ENCODE data around the gene GPR42.

DNA sequence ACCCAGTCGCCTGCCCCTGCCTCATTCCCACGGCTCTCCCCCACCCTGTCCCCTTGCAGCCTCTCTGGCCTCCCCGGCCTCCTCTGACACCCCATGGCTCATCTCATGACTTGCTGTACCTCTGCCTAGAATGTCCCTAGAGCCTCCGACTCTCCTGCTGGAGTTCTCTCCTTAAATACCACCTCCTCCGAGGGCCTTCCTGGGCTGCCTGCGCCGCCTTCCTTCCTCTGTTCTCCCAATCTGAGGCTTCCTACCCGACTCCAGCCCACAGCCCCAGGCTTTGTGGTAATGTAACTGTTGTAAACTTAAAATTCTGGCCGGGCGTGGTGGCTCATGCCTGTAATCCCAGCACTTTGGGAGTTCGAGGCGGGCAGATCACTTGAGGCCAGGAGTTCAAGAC lies 27.7 kb downstream of the GPR42 start:
- TF ChIP-seq, protein P1, sequence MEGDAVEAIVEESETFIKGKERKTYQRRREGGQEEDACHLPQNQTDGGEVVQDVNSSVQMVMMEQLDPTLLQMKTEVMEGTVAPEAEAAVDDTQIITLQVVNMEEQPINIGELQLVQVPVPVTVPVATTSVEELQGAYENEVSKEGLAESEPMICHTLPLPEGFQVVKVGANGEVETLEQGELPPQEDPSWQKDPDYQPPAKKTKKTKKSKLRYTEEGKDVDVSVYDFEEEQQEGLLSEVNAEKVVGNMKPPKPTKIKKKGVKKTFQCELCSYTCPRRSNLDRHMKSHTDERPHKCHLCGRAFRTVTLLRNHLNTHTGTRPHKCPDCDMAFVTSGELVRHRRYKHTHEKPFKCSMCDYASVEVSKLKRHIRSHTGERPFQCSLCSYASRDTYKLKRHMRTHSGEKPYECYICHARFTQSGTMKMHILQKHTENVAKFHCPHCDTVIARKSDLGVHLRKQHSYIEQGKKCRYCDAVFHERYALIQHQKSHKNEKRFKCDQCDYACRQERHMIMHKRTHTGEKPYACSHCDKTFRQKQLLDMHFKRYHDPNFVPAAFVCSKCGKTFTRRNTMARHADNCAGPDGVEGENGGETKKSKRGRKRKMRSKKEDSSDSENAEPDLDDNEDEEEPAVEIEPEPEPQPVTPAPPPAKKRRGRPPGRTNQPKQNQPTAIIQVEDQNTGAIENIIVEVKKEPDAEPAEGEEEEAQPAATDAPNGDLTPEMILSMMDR (IDR thresholded peaks at IDR 0.05): no peak
- no peak for TF ChIP-seq POLR2A (IDR thresholded peaks at IDR 0.05)
